ENCODE measurements around the gene DNAJB7. TPM values are rescaled to one million over a fixed set of nuclear protein-coding genes. Genes with fewer than 3 reads are reported as not detected.
"Not testable (repeated sequence)": the region's sequence is repeated elsewhere in the genome, so short reads cannot be mapped to it uniquely, and the experiment has no call there.

The DNAJB7 gene
- total RNA-seq, 1 donor from 2014 or later = not detected

- Histone ChIP-seq H3K27ac (no peak overlapping the region), H3K27me3 (no peaks in the 10 kb centered on the region), H2AFZ (replicated peaks) (no peak overlapping the region), H3K4me2 (no peak overlapping the region), H3K9ac (no peak overlapping the region), H3F3A (ENCODE audit: low read depth) (no peaks in the 10 kb centered on the region), H3K79me2 (ENCODE audit: low read depth) (no peaks in the 10 kb centered on the region), H3K36me3 (peaks cover 4% of the 10 kb centered on the region), H3K4me1 (no peaks in the 10 kb centered on the region), H3K4me3 (no peak overlapping the region), H3K9me3 (ENCODE audit: low read depth) (no peaks in the 10 kb centered on the region), H4K20me1 (ENCODE audit: low read depth) (no peaks in the 10 kb centered on the region)
- Mint-ChIP-seq H3K36me3 (peaks cover 3% of the 10 kb centered on the region), H3K4me1 (no peaks in the 10 kb centered on the region), H3K27me3 (ENCODE audit: insufficient read depth, low read depth) (no peaks in the 10 kb centered on the region), H3K4me3 (no peak overlapping the region), H3K27ac (no peak overlapping the region), H3K9me3 (no peaks in the 10 kb centered on the region)
- TF ChIP-seq EZH2phosphoT487 (IDR thresholded peaks at IDR 0.05) (no peak), EZH2 (IDR thresholded peaks at IDR 0.05) (no peak), CTCF (IDR thresholded peaks at IDR 0.05) (no peak)
- no peak for DNase-seq (ENCODE audit: low spot score)
These were observed 15.0 kb upstream of the DNAJB7 start for GRCh38 chr22:40876907-40877306.

GRCh38 chr22:40875111-40875510 is 13.2 kb upstream of the DNAJB7 start:
- H3K27me3 Mint-ChIP-seq (ENCODE audit: insufficient read depth, low read depth) = no peaks in the 10 kb centered on the region
- Histone ChIP-seq H4K20me1 (ENCODE audit: low read depth) (no peaks in the 10 kb centered on the region), H3F3A (ENCODE audit: low read depth) (no peaks in the 10 kb centered on the region), H3K36me3 (peaks cover 7% of the 10 kb centered on the region), H3K4me2 (no peak overlapping the region), H3K27ac (no peak overlapping the region), H3K4me1 (no peaks in the 10 kb centered on the region), H3K79me2 (ENCODE audit: low read depth) (no peaks in the 10 kb centered on the region), H3K27me3 (no peaks in the 10 kb centered on the region), H3K9ac (no peak overlapping the region), H3K4me3 (no peak overlapping the region), H3K9me3 (ENCODE audit: low read depth) (no peaks in the 10 kb centered on the region), H2AFZ (replicated peaks) (no peak overlapping the region)
- no peak overlapping the region for H3K27ac Mint-ChIP-seq
- H3K36me3 Mint-ChIP-seq = peaks cover 3% of the 10 kb centered on the region
- TF ChIP-seq EZH2 (IDR thresholded peaks at IDR 0.05) = no peak
- no peaks in the 10 kb centered on the region for H3K4me1 Mint-ChIP-seq
- DNase-seq (ENCODE audit: low spot score) = no peak
- H3K4me3 Mint-ChIP-seq = no peak overlapping the region
- no peaks in the 10 kb centered on the region for H3K9me3 Mint-ChIP-seq

GRCh38 chr22:40874016-40874415 is 12.1 kb upstream of the DNAJB7 start:
- Mint-ChIP-seq H3K4me3 (no peak overlapping the region), H3K9me3 (no peaks in the 10 kb centered on the region), H3K27me3 (ENCODE audit: insufficient read depth, low read depth) (no peaks in the 10 kb centered on the region), H3K27ac (no peak overlapping the region), H3K4me1 (no peaks in the 10 kb centered on the region), H3K36me3 (peaks cover 3% of the 10 kb centered on the region)
- Histone ChIP-seq H2AFZ (replicated peaks) (no peak overlapping the region), H3K4me1 (no peaks in the 10 kb centered on the region), H4K20me1 (ENCODE audit: low read depth) (no peaks in the 10 kb centered on the region), H3K4me2 (no peak overlapping the region), H3K79me2 (ENCODE audit: low read depth) (no peaks in the 10 kb centered on the region), H3K27me3 (no peaks in the 10 kb centered on the region), H3K9me3 (ENCODE audit: low read depth) (no peaks in the 10 kb centered on the region), H3K27ac (no peak overlapping the region), H3K36me3 (peaks cover 10% of the 10 kb centered on the region), H3F3A (ENCODE audit: low read depth) (no peaks in the 10 kb centered on the region), H3K4me3 (no peak overlapping the region), H3K9ac (peak overlapping the region; percentile 23)
- DNase-seq (ENCODE audit: low spot score) = no peak
- TF ChIP-seq CTCF (IDR thresholded peaks at IDR 0.05) (no peak), EZH2phosphoT487 (IDR thresholded peaks at IDR 0.05) (no peak), EZH2 (IDR thresholded peaks at IDR 0.05) (no peak)

GRCh38 chr22:40868379-40868778 is 6.5 kb upstream of the DNAJB7 start:
- not testable (repeated sequence) for H3K4me1 ChIP-seq; H3K4me3 ChIP-seq; H3K9ac ChIP-seq; H3K27me3 ChIP-seq; H3K9me3 ChIP-seq (ENCODE audit: low read depth); H3K27ac Mint-ChIP-seq; H3K4me1 Mint-ChIP-seq; H3F3A ChIP-seq (ENCODE audit: low read depth); H4K20me1 ChIP-seq (ENCODE audit: low read depth); H3K9me3 Mint-ChIP-seq; H3K36me3 ChIP-seq; H2AFZ ChIP-seq (replicated peaks); H3K27ac ChIP-seq; H3K4me3 Mint-ChIP-seq; DNase-seq (ENCODE audit: low spot score); H3K36me3 Mint-ChIP-seq; H3K4me2 ChIP-seq; H3K27me3 Mint-ChIP-seq (ENCODE audit: insufficient read depth, low read depth)
- H3K79me2 ChIP-seq (ENCODE audit: low read depth) = peaks cover 23% of the 10 kb centered on the region

All from neural progenitor cell (in vitro differentiated cells).